Measurements from ENCODE around the gene CDH13.

GRCh38 chr16:83501481-83501880 lies 874.7 kb downstream of the CDH13 start:
- TF ChIP-seq MYC (IDR thresholded peaks at IDR 0.05; ENCODE audit: low read depth, low read length) (no peak), MYC (CRISPR knock-in tag; IDR thresholded peaks at IDR 0.05; ENCODE audit: borderline replicate concordance, low read depth) (no peak), CTCF (IDR thresholded peaks at IDR 0.05 in 2 of 3, conservative IDR thresholded peaks at IDR 0.05 in 1 of 3; ENCODE audit: insufficient read depth in 2 of 3, low read depth in 1 of 3, low read length in 3 of 3) (no peak), CCNT2 (IDR thresholded peaks at IDR 0.05; ENCODE audit: borderline replicate concordance, extremely low read depth, insufficient read length, low read depth, low read length) (no peak), ZNF121 (CRISPR knock-in tag; conservative IDR thresholded peaks at IDR 0.05) (no peak), MXD1 (CRISPR knock-in tag; IDR thresholded peaks at IDR 0.05; ENCODE audit: borderline replicate concordance, poor library complexity, severe bottlenecking) (no peak), KDM1A (IDR thresholded peaks at IDR 0.05) (no peak), MLX (CRISPR knock-in tag; conservative IDR thresholded peaks at IDR 0.05) (no peak), PBX2 (CRISPR knock-in tag; IDR thresholded peaks at IDR 0.05; ENCODE audit: low read depth) (no peak), PBX2 (tag; conservative IDR thresholded peaks at IDR 0.05; ENCODE audit: low read depth) (no peak), E2F4 (CRISPR knock-in tag; IDR thresholded peaks at IDR 0.05; ENCODE audit: low read depth) (no peak), NR2C2 (CRISPR knock-in tag; IDR thresholded peaks at IDR 0.05) (no peak), NR2C2 (tag; IDR thresholded peaks at IDR 0.05) (no peak), KLF13 (tag; IDR thresholded peaks at IDR 0.05; ENCODE audit: borderline replicate concordance, low read depth) (no peak), SP1 (CRISPR knock-in tag; IDR thresholded peaks at IDR 0.05) (no peak)

All from K562 (cell line).